Measurements from ENCODE around the gene EIF2B2.
A peak's percentile ranks its signal among the peaks of the same experiment; 100 is the strongest.

EIF2B2 gene

GRCh38 chr14:75053396-75054291 is 50.9 kb downstream of the EIF2B2 start:
- no peaks in the 10 kb centered on the region for H3K27me3 Mint-ChIP-seq (ENCODE audit: low read depth)
- no peak for TF ChIP-seq CTCF (IDR thresholded peaks at IDR 0.05; ENCODE audit: unreplicated experiment in 3 of 3)
- H3K4me1 Mint-ChIP-seq, result peaks cover 11% of the 10 kb centered on the region
- H3K27ac Mint-ChIP-seq, result peak overlapping the region in 2 of 3 experiments; percentile 44 to 48
- peak overlapping the region in 2 of 3 experiments; percentile 24 to 40 for H3K4me3 Mint-ChIP-seq
- peaks cover 37% of the 10 kb centered on the region for H3K36me3 Mint-ChIP-seq (ENCODE audit: low read depth)
- peaks cover under 1% of the 10 kb centered on the region for H3K9me3 Mint-ChIP-seq

- Mint-ChIP-seq H3K9me3 (no peaks in the 10 kb centered on the region), H3K4me1 (peaks cover 11% of the 10 kb centered on the region), H3K4me3 (no peak overlapping the region), H3K36me3 (ENCODE audit: low read depth) (peaks cover 33% of the 10 kb centered on the region), H3K27ac (peak overlapping the region in 1 of 3 experiments; percentile 48), H3K27me3 (ENCODE audit: low read depth) (no peaks in the 10 kb centered on the region)
- no peak for TF ChIP-seq CTCF (IDR thresholded peaks at IDR 0.05; ENCODE audit: unreplicated experiment in 3 of 3)
Measured at GRCh38 chr14:75054421-75054820, 51.7 kb downstream of the EIF2B2 start.

GRCh38 chr14:75059642-75060041 is 56.9 kb downstream of the EIF2B2 start:
- Mint-ChIP-seq H3K9me3 (peaks cover 2% of the 10 kb centered on the region), H3K4me3 (peak overlapping the region in 1 of 3 experiments; percentile 4), H3K27me3 (ENCODE audit: low read depth) (no peaks in the 10 kb centered on the region), H3K36me3 (ENCODE audit: low read depth) (peaks cover 40% of the 10 kb centered on the region), H3K4me1 (peaks cover 16% of the 10 kb centered on the region), H3K27ac (peak overlapping the region in 2 of 3 experiments; percentile 11 to 19)
- no peak for TF ChIP-seq CTCF (IDR thresholded peaks at IDR 0.05; ENCODE audit: unreplicated experiment in 3 of 3)

GRCh38 chr14:75060420-75060819 is 57.7 kb downstream of the EIF2B2 start:
- Mint-ChIP-seq H3K36me3 (ENCODE audit: low read depth) (peaks cover 38% of the 10 kb centered on the region), H3K9me3 (peaks cover 2% of the 10 kb centered on the region), H3K4me1 (peaks cover 16% of the 10 kb centered on the region), H3K27me3 (ENCODE audit: low read depth) (no peaks in the 10 kb centered on the region), H3K27ac (no peak overlapping the region), H3K4me3 (no peak overlapping the region)
- TF ChIP-seq CTCF (IDR thresholded peaks at IDR 0.05; ENCODE audit: unreplicated experiment in 3 of 3), result no peak
